Measurements from ENCODE around the gene NFIB.

DNA sequence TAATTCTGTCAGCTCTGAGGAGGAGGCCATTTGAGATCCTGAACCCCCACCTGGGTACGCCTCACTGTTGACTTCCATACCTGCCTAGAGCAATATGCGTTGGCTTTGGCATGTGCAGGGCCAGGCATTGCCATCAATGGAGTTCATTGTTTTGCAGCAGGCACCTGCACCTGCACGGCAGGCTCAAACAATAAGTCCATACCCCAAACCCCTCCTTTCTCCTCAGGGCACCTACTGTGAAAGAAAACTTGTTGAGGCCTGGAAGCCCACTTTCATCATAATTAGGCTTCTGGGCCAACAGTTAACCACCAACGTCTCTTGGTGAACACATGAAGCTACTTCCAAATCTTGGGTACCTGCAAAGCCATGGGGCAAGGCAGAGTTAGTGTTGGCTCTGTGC lies 238.7 kb downstream of the NFIB start:
- TF ChIP-seq POLR2A (IDR thresholded peaks at IDR 0.05) (no peak), CTCF (IDR thresholded peaks at IDR 0.05) (no peak)

Data from uterus (tissue), 2 donors.